ENCODE results near the gene IL32.

IL32 gene

GRCh38 chr16:3118846-3119245, 53.4 kb downstream of the IL32 start:
- Histone ChIP-seq H3K36me3 (ENCODE audit: insufficient read depth, low read length) (no peaks in the 10 kb centered on the region), H3K27ac (ENCODE audit: low read length) (no peak overlapping the region), H3K9ac (ENCODE audit: low read depth, low read length) (no peak overlapping the region), H4K20me1 (ENCODE audit: insufficient read depth, low read length) (no peaks in the 10 kb centered on the region), H3K4me3 (ENCODE audit: low read depth in 1 of 2, low read length in 2 of 2) (no peak overlapping the region), H3K4me1 (ENCODE audit: insufficient read depth, low read length) (peaks cover 10% of the 10 kb centered on the region), H2AFZ (ENCODE audit: low read depth, low read length) (no peak overlapping the region), H3K4me2 (ENCODE audit: insufficient read depth, low read length) (no peak overlapping the region), H3K27me3 (ENCODE audit: insufficient read depth, low read length, poor library complexity) (no peaks in the 10 kb centered on the region), H3K9me3 (ENCODE audit: insufficient read depth, low read length, severe bottlenecking) (no peaks in the 10 kb centered on the region), H3K79me2 (ENCODE audit: insufficient read depth, low read length) (no peaks in the 10 kb centered on the region)
- TF ChIP-seq EZH2 (IDR thresholded peaks at IDR 0.05; ENCODE audit: borderline replicate concordance, low read depth, low read length, severe bottlenecking) (no peak), CTCF (IDR thresholded peaks at IDR 0.05; ENCODE audit: borderline replicate concordance, extremely low read depth, low read length, poor library complexity, severe bottlenecking) (no peak)
- no peak for DNase-seq
- no peak for ATAC-seq (ENCODE audit: insufficient read depth, low read depth)
